ES-I3 (cell line): ENCODE measurements around the gene SCG5.

Source experiments
- H3K36me3 ChIP-seq: 2 replicates; pipeline ENCODE4 v1.6.1; 2013; ENCODE audit warnings: mild to moderate bottlenecking, low read length, control low read depth, moderate library complexity; ENCODE audit not compliant: insufficient read depth
- H3K4me1 ChIP-seq: 2 replicates; pipeline ENCODE4 v1.6.1; 2013; ENCODE audit warnings: mild to moderate bottlenecking, control low read depth, low read length; ENCODE audit not compliant: insufficient read depth
- H3K9ac ChIP-seq: 2 replicates; pipeline ENCODE4 v1.6.1; 2013; ENCODE audit warnings: low read depth, mild to moderate bottlenecking, low read length, moderate library complexity
- H3K9me3 ChIP-seq: 2 replicates; pipeline ENCODE4 v1.6.1; 2013; ENCODE audit warnings: mild to moderate bottlenecking, low read length, moderate library complexity; ENCODE audit not compliant: control insufficient read depth, insufficient read depth

The SCG5 gene

GRCh38 chr15:32735989-32736700 lies 94.6 kb downstream of the SCG5 start:
- Histone ChIP-seq H3K9me3 (no peaks in the 10 kb centered on the region; the same call in 1 of the 2 replicates), H3K9ac (no peak overlapping the region), H3K36me3 (0 out of 2 replicates have a peak, but pooled peaks cover 4% of the 10 kb centered on the region), H3K4me1 (peaks cover 3% of the 10 kb centered on the region)

DNA sequence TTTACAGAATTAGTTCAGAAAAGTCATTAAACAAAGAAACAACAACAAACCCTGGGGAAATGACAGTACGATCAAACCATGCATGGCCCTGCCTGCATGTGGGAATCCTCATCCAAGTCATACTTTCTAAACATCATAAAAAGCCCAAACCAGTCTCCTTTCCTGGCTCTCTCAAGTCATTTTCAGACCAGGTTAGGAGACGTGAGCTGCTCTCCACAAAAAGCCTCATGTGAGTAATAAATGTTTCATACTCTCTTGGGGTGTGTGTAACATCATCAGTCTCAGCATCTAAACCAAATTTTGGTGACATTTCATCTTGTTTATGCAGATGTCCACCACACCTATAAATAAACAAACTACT lies 95.2 kb downstream of the SCG5 start:
- no peaks in the 10 kb centered on the region for H3K4me1 ChIP-seq
- H3K36me3 ChIP-seq, result 0 out of 2 replicates have a peak, but pooled peaks cover 4% of the 10 kb centered on the region
- H3K9me3 ChIP-seq, result no peaks in the 10 kb centered on the region; the same call in 1 of the 2 replicates
- H3K9ac ChIP-seq, result no peak overlapping the region

- no peaks in the 10 kb centered on the region; the same call in 1 of the 2 replicates for H3K9me3 ChIP-seq
- H3K9ac ChIP-seq, result no peak overlapping the region
- H3K36me3 ChIP-seq, result 0 out of 2 replicates have a peak, but pooled peaks cover 1% of the 10 kb centered on the region
- H3K4me1 ChIP-seq, result no peaks in the 10 kb centered on the region
Measured at GRCh38 chr15:32737304-32737703, 95.8 kb downstream of the SCG5 start.

DNA sequence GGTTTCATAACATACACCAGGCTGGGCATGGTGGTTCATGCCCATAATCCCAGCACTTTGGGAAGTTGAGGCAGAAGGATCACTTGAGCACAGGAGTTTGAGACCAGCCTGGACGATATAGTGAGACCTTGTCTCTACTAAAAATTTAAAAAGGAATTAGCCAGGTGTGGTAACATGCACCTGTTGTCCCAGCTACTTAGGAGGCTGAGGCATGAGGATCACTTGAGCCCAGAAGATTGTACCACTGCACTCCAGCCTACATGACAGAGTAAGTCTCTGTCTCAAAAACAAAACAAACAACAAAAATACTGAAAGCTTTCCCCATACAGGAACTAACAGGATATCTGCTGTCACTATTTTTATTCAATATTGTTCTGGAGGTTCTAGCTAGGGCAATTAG lies 97.2 kb downstream of the SCG5 start:
- Histone ChIP-seq H3K4me1 (no peaks in the 10 kb centered on the region), H3K36me3 (no peaks in the 10 kb centered on the region), H3K9me3 (no peaks in the 10 kb centered on the region; the same call in 1 of the 2 replicates), H3K9ac (no peak overlapping the region)

DNA sequence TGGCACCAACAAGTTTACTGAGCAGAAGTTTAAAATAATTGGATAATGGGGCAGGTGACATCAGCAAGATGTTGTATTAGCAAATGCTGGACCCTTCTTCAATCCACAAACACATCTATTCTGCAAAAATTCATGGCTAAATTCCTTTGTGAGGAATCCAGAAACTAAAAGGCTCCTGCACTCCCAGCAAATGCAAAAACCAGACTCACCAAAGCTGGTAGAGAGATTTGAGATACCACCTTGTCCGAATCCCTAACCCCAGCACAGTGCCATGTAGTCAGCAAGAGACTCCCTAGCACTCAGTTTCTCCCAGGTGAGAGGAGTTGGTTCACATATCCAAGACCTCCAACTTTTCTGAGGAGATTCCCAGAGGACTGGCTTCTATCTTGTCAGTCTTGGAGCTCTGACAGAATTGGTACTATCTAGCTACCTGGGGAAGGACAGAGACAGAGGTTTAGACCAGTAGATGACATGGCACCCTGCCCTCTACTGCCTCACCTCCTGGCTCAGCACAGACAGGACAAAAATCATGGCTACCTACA lies 98.1 kb downstream of the SCG5 start:
- H3K9me3 ChIP-seq, result no peaks in the 10 kb centered on the region; the same call in 1 of the 2 replicates
- no peak overlapping the region for H3K9ac ChIP-seq
- no peaks in the 10 kb centered on the region for H3K36me3 ChIP-seq
- H3K4me1 ChIP-seq, result no peaks in the 10 kb centered on the region

- no peaks in the 10 kb centered on the region for H3K36me3 ChIP-seq
- no peak overlapping the region for H3K9ac ChIP-seq
- H3K9me3 ChIP-seq, result no peaks in the 10 kb centered on the region; the same call in 1 of the 2 replicates
- H3K4me1 ChIP-seq, result no peaks in the 10 kb centered on the region
Measured at GRCh38 chr15:32743411-32744140, 102.1 kb downstream of the SCG5 start.

GRCh38 chr15:32746116-32746857 lies 104.8 kb downstream of the SCG5 start:
- Histone ChIP-seq H3K4me1 (no peaks in the 10 kb centered on the region), H3K9me3 (no peaks in the 10 kb centered on the region), H3K9ac (no peak overlapping the region), H3K36me3 (no peaks in the 10 kb centered on the region)
